GM12892 (cell line): ENCODE results near the gene GNL3.

Experiments used
- POLR2A ChIP-seq: IDR thresholded peaks from 2 replicates; pipeline ENCODE4 v1.6.1; 2011; ENCODE audit warnings: low read depth, low read length, control low read depth
- POLR2AphosphoS5 ChIP-seq: IDR thresholded peaks from 2 replicates; pipeline ENCODE4 v1.6.1; 2011; ENCODE audit warnings: low read depth, low read length, control low read depth

- TF ChIP-seq POLR2A (no peak), POLR2AphosphoS5 (no peak)
These were observed 33.8 kb downstream of the GNL3 start for GRCh38 chr3:52719618-52720017.
